RKO (cell line): ENCODE data around the gene STXBP5.

ENCODE experiments used
- DNase-seq: peaks from one replicate; pipeline ENCODE4 v3.0.0-alpha.2; 2016; ENCODE audit warnings: low spot score

The STXBP5 gene

GRCh38 chr6:147204060-147204785 is at the start of gene STXBP5:
Gene STXBP5 (plus strand): TSS chr6:147204417. CDS start chr6:147204533, 116 bp downstream.
- peak; percentile 64 for DNase-seq

DNA sequence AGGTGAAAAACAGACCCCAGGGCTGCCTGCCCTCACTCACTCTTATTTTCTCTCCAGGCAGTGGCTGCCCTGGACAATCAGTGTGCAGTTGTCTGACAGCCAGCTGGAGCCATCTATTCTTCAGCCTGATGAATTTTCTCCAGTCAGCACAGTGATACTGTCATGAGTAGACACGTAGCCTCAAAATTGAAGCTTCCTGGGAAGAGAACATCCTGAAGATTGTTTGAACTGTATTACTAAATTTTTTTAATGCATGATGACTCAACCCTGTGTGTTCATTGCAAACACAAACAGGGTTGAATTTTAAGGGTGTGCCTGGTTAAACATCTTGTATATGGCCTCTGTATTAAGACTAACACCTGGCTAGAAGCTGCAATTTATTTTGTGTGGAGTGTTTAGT is 49.8 kb upstream of the STXBP5 start:
- peak; percentile 9 for DNase-seq

GRCh38 chr6:147156218-147156617 is 48.0 kb upstream of the STXBP5 start:
- no peak for DNase-seq

DNA sequence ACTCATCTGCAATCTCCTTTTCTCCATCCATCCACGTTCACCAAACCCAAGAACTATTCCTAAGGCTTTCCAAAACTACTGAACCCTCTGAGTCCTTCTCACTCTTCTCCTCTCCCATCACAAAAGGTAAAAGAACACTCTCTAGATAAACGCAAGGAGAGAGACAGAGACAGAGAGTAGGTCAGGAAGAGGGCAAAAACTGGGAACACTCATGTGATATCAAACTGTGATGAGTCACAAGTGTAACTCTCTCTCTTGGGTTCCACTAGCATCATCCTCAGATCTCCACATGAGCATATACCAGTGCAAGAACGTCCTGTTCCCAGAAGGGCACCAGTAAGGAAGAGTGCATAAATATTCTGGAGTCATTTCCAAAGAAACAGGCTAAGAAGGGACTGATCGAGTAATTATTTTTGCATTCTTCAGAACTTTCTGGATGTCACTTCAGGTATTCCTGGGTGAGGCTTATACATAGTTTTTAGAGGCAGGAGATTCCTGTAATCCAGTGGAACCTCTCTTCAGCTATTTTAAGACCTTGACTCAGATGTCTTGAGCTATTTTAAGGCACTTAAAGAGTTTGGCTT is 47.3 kb upstream of the STXBP5 start:
- DNase-seq = no peak

GRCh38 chr6:147157930-147158329 is 46.3 kb upstream of the STXBP5 start:
- DNase-seq = no peak

GRCh38 chr6:147158881-147159280 is 45.3 kb upstream of the STXBP5 start:
- DNase-seq = no peak

DNA sequence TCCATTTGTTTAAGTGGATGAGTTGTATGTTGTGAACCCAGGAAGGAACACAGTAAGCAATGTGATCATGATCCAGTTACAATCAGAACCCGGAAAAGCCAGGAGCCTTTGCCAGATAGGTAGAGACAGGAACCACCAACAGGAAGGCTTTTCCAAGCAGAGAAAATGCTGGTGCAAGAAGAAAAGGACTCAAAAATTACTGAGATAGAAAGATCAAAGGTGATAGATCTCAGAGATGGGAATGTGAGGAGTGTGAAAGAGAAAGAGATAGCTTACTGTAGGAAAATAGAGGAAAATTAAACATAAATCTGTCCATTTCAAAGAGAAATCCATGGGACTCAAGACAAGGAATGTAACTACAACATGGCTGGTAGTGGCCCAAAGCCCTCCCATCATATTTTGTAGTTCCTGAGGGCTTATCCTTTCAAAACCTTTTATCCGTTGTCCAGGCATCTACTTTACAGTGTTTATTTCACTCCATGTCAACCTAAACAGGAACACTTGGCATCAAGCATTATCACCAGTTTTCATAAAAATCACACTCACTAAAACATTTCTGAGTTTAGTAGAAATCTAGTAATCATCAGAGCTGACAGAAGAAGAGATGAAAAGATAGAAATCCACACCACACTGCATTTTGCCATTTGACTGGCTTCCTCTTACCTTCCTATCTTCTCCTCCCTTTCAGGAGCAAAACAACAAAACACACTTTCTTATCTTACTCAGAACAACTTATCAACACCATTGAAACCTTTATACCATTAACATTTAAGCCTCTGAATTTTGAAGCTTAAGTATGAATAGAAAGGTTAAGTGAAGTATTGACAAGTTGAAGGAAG is 44.5 kb upstream of the STXBP5 start:
- no peak for DNase-seq

DNA sequence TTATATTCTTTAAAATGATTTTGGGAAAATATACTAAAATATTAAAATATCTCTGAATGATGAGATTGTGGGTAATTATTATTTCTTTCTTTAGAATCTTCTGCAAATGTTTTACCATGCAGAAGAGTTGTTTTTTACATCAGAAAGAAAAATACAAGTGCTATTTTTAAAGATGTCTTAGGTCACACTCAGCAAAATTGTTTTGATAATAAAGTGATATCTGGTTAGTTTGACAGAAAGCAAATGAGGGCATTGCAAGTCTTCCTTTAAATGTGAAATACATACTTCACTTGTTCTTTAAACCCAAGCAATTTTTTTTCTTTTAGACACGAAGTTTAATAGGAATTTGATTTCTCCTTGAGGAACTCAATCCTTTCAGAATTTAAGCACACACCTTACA is 43.6 kb upstream of the STXBP5 start:
- DNase-seq = no peak

- no peak for DNase-seq
Measured at GRCh38 chr6:147161253-147161973, 42.8 kb upstream of the STXBP5 start.

DNA sequence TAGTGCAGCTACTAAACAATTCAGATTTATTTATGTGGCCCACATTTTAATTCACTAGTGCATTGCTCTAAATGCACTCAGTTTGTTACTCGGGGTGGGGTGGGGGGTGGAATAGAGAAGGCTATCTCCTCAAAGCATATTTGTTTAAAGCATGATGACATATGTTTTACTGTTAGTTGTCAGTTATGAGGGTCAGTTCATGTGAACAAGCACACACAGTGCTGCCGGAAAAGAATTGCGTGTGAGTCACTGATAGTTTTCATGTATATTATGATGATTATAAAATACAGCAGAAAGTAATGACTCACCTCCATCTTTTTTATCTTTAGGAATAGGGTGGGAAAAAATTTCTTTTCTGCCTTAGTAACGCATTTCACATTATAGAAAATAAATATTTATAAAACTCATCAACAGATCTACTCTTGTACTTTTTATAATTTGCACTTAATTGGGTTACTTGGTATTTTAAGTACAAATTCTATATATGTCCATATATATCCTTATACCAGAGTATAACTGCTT is 42.2 kb upstream of the STXBP5 start:
- DNase-seq = peak; percentile 16

- DNase-seq = no peak
Measured at GRCh38 chr6:147164761-147165160, 39.5 kb upstream of the STXBP5 start.

DNA sequence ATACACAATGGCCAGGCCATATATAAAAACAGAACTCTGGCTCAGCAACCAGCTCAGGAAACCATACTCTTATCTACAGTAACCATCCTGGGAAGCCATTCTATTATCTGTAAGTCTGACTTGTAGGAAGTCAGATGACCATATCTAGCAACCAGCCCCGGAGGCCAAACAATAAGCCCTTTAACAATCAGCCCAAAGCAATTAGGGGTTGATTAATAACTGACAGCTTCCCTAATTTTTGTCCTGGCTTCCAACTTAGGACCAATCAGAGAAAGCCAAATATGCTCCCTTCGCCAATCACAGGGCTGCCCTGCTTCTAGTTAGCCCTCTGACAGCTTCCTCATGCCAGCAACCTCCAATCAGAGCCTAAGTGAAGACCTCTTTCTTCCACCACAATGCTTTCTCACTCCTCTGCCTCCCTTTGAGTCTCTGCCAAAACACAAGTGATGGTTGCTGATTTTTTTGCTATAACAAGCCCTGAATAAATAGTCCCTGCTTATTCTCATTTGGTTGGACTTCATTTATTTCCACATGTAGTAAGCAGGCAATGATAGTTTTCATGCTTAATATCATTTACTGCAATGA is 37.8 kb upstream of the STXBP5 start:
- DNase-seq = no peak

GRCh38 chr6:147166992-147167391 is 37.2 kb upstream of the STXBP5 start:
- DNase-seq = no peak

- DNase-seq = no peak
Measured at GRCh38 chr6:147167576-147168461, 36.4 kb upstream of the STXBP5 start.

- DNase-seq = no peak
Measured at GRCh38 chr6:147169529-147169928, 34.7 kb upstream of the STXBP5 start.

GRCh38 chr6:147170269-147170668 is 33.9 kb upstream of the STXBP5 start:
- DNase-seq = no peak

- DNase-seq = no peak
Measured at GRCh38 chr6:147173140-147173539, 31.1 kb upstream of the STXBP5 start.

GRCh38 chr6:147173675-147174308 is 30.4 kb upstream of the STXBP5 start:
- DNase-seq = no peak

DNA sequence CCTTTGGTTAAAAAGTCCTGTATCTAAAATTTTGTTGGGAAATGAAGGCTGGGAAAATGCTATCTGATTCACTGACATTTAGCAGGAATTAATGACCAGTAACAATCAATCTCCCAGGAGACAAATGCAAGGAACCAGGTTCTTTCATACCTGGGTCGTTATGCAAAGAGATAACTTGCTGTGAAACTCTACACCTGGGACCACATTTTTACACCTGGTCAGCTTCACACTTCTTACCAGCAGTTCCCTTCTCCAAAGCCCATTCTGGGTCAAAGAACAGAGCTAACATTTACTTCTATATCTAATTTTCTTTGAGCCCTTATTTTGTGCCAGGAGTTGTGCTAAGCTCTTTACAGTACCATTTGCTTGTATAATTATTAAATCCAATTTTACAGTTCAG is 27.4 kb upstream of the STXBP5 start:
- DNase-seq = no peak

- no peak for DNase-seq
Measured at GRCh38 chr6:147177286-147177685, 26.9 kb upstream of the STXBP5 start.
